Panc1 (cell line): ENCODE measurements around the gene DCBLD2. TPM values are rescaled to one million over a fixed set of nuclear protein-coding genes. Genes with fewer than 3 reads are reported as not detected.
A peak's percentile ranks its signal among the peaks of the same experiment; 100 is the strongest.
"Not testable (repeated sequence)": the region's sequence is repeated elsewhere in the genome, so short reads cannot be mapped to it uniquely, and the experiment has no call there.

ENCODE experiments used
- ATAC-seq: fragments of 200-7000 bp; cut with Tn5 transposase; 2 replicates; pipeline ENCODE4 v1.9.1; 2020; ENCODE audit warnings: mild to moderate bottlenecking, moderate library complexity
- BruUV-seq: library from RNA; stranded (reverse); fragments of 400-500 nt; replicated peaks from 2 replicates; lab custom pipeline; 2021; lab: Mats Ljungman, UMichigan
- CTCF ChIA-PET: fragments of 300-600 bp; sonication (Branson Sonifier 250); formaldehyde crosslinking; loops from one replicate; lab custom pipeline; 2022; ENCODE audit warnings: antibody characterized with exemption; lab: Charles Lee
- POLR2A ChIA-PET: fragments of 300-600 bp; sonication (Branson Sonifier 250); formaldehyde crosslinking; loops from one replicate; lab custom pipeline; 2022; ENCODE audit warnings: antibody characterized with exemption; lab: Charles Lee
- DNase-seq: peaks from one replicate; pipeline ENCODE4 v3.0.0-alpha.2; 2010; ENCODE audit warnings: low read depth, low spot score
- H3K27ac ChIP-seq: 2 replicates; pipeline ENCODE4 v1.5.1; 2011; ENCODE audit warnings: mild to moderate bottlenecking, low read length, inconsistent platforms
- H3K27me3 ChIP-seq: fragments of 200-500 bp; sonication (Bioruptor generic); 2 replicates; pipeline ENCODE4 v1.6.0; 2014; ENCODE audit warnings: low read length, inconsistent platforms; ENCODE audit not compliant: control insufficient read depth, insufficient read depth
- H3K36me3 ChIP-seq: fragments of 200-500 bp; sonication (Bioruptor generic); 2 replicates; pipeline ENCODE4 v1.5.1; 2014; ENCODE audit warnings: inconsistent platforms, mild to moderate bottlenecking, low read length, moderate library complexity; ENCODE audit not compliant: control insufficient read depth, insufficient read depth
- H3K4me1 ChIP-seq: 2 replicates; pipeline ENCODE4 v1.5.1; 2011; ENCODE audit warnings: inconsistent platforms, mild to moderate bottlenecking, low read length, moderate library complexity; ENCODE audit not compliant: control insufficient read depth, insufficient read depth
- H3K4me3 ChIP-seq, 2 experiments: 2 replicates each; pipeline ENCODE4 v1.5.1; 2011 to 2012; ENCODE audit warnings: low read depth in 2 of 2, low read length in 2 of 2, mild to moderate bottlenecking in 2 of 2, inconsistent platforms in 1 of 2, moderate library complexity in 1 of 2
- H3K9me3 ChIP-seq: fragments of 200-500 bp; sonication (Bioruptor generic); 2 replicates; pipeline ENCODE4 v1.5.1; 2014; ENCODE audit warnings: low read depth, mild to moderate bottlenecking, inconsistent platforms, low read length, moderate library complexity; ENCODE audit not compliant: control insufficient read depth, insufficient read depth
- CTCF ChIP-seq: fragments of 450-650 bp; IDR thresholded peaks from 2 replicates; pipeline ENCODE4 v1.5.1; 2017; ENCODE audit warnings: mild to moderate bottlenecking
- POLR2AphosphoS5 ChIP-seq: IDR thresholded peaks from 2 replicates; pipeline ENCODE4 v1.6.1; 2012; ENCODE audit warnings: mild to moderate bottlenecking, low read depth, low read length, moderate library complexity
- REST ChIP-seq, 2 experiments: IDR thresholded peaks; 2 replicates each; pipeline ENCODE4 v1.6.1; 2011 to 2012; ENCODE audit warnings: low read depth in 2 of 2, control low read depth in 1 of 2, low read length in 1 of 2, mild to moderate bottlenecking in 1 of 2, moderate library complexity in 1 of 2; ENCODE audit not compliant: insufficient read depth in 1 of 2
- SIN3A ChIP-seq: IDR thresholded peaks from 2 replicates; pipeline ENCODE4 v1.6.1; 2012; ENCODE audit warnings: low read depth, mild to moderate bottlenecking, low read length, moderate library complexity, borderline replicate concordance; ENCODE audit not compliant: insufficient read depth
- TCF7L2 ChIP-seq: IDR thresholded peaks from 2 replicates; pipeline ENCODE4 v1.6.1; 2011; ENCODE audit warnings: mild to moderate bottlenecking, low read depth, low read length, inconsistent platforms
- in situ Hi-C: cut with HindIII; loops from 2 replicates; pipeline ENCODE4 v1.10.0; 2016; ENCODE audit warnings: low sequenced_read_pairs, low pct_unique_long_range_greater_than_20kb
- intact Hi-C: fragments of 100-400 bp; cut with micrococcal nuclease; formaldehyde crosslinking; loops from one replicate; pipeline ENCODE4 v1.10.0; 2022; ENCODE audit not compliant: unreplicated experiment
- total RNA-seq: library from RNA; stranded (reverse); gene quantifications from one replicate; pipeline ENCODE4 v1.2.1, GENCODE V29; 2021; ENCODE audit not compliant: unreplicated experiment

The DCBLD2 gene
- total RNA-seq, 1 experiment from 2014 or later = 54.4 TPM

GRCh38 chr3:98885851-98886250 is 15.6 kb downstream of the DCBLD2 start:
- Histone ChIP-seq H3K4me1 (peaks cover 31% of the 10 kb centered on the region), H3K9me3 (no peaks in the 10 kb centered on the region), H3K27me3 (no peaks in the 10 kb centered on the region), H3K36me3 (no peaks in the 10 kb centered on the region), H3K4me3 (no peak overlapping the region), H3K27ac (peak overlapping the region; percentile 69)
- peak; percentile 42; the same call in 1 of the 2 replicates for ATAC-seq
- intact Hi-C loops (no loop called here), in situ Hi-C loops (no loop called here)
- TF ChIP-seq TCF7L2 (no peak), CTCF (no peak), REST (IDR thresholded peaks at IDR 0.05; ENCODE audit: insufficient read depth in 1 of 2, low read depth in 2 of 2, low read length in 1 of 2) (no peak), SIN3A (no peak), POLR2AphosphoS5 (no peak)
- no peak for DNase-seq
- BruUV-seq = no TSS peak
- POLR2A ChIA-PET = no interaction called here
- CTCF ChIA-PET = no interaction called here

GRCh38 chr3:98884675-98885371 is 16.7 kb downstream of the DCBLD2 start:
- Histone ChIP-seq H3K4me1 (peaks cover 31% of the 10 kb centered on the region), H3K36me3 (no peaks in the 10 kb centered on the region), H3K27ac (peak overlapping the region; percentile 69), H3K9me3 (no peaks in the 10 kb centered on the region), H3K27me3 (no peaks in the 10 kb centered on the region), H3K4me3 (no peak overlapping the region)
- ChIA-PET CTCF (interaction anchor here (0.6 kb wide), 1 partner anchor 57 kb away, joined by 3 read pairs; no protein-coding TSS in a partner anchor), POLR2A (no interaction called here)
- peak; percentile 75 for ATAC-seq
- intact Hi-C loops = no loop called here
- TF ChIP-seq TCF7L2 (no peak), CTCF (no peak), POLR2AphosphoS5 (no peak), SIN3A (no peak), REST (IDR thresholded peaks at IDR 0.05; ENCODE audit: insufficient read depth in 1 of 2, low read depth in 2 of 2, low read length in 1 of 2) (no peak)
- no TSS peak for BruUV-seq
- no peak for DNase-seq
- in situ Hi-C loops = no loop called here

GRCh38 chr3:98882614-98883333 is 18.7 kb downstream of the DCBLD2 start:
- H3K27me3 ChIP-seq, DNase-seq, H3K36me3 ChIP-seq, H3K27ac ChIP-seq, H3K4me3 ChIP-seq, CTCF ChIA-PET, intact Hi-C loops, H3K9me3 ChIP-seq, BruUV-seq, ATAC-seq, in situ Hi-C loops: not testable (repeated sequence)
- H3K4me1 ChIP-seq = peaks cover 31% of the 10 kb centered on the region
- POLR2A ChIA-PET = interaction anchor here (0.6 kb wide), 1 partner anchor 1987 kb away, joined by 13 read pairs; no protein-coding TSS in a partner anchor
